Nephron (organoid): ENCODE results near the gene CREB5.
A peak's percentile ranks its signal among the peaks of the same experiment; 100 is the strongest.

ENCODE experiments used
- H3K27ac Mint-ChIP-seq, 3 experiments: 2 replicates each; pipeline ENCODE4 v1.8.0; 2020; ENCODE audit warnings: mixed read lengths in 3 of 3, mild to moderate bottlenecking in 2 of 3, moderate library complexity in 1 of 3
- H3K27me3 Mint-ChIP-seq: 2 replicates; pipeline ENCODE4 v1.8.0; 2021; ENCODE audit warnings: low read depth, mild to moderate bottlenecking, moderate library complexity, mixed read lengths
- H3K36me3 Mint-ChIP-seq: 2 replicates; pipeline ENCODE4 v1.8.0; 2020; ENCODE audit warnings: low read depth, mixed read lengths
- H3K4me1 Mint-ChIP-seq: 2 replicates; pipeline ENCODE4 v1.8.0; 2020; ENCODE audit warnings: mixed read lengths
- H3K4me3 Mint-ChIP-seq, 3 experiments: 2 replicates each; pipeline ENCODE4 v1.8.0; 2020; ENCODE audit warnings: mild to moderate bottlenecking in 3 of 3, mixed read lengths in 3 of 3, moderate library complexity in 2 of 3
- H3K9me3 Mint-ChIP-seq: 2 replicates; pipeline ENCODE4 v1.8.0; 2020; ENCODE audit warnings: mixed read lengths
- TF ChIP-seq, protein P1 (sequence below), 3 experiments: fragments of 200-600 bp; sonication (generic); IDR thresholded peaks; one replicate each; pipeline ENCODE4 v1.5.0; 2021; ENCODE audit warnings: antibody characterized with exemption in 3 of 3; ENCODE audit not compliant: unreplicated experiment in 3 of 3

Gene CREB5

DNA sequence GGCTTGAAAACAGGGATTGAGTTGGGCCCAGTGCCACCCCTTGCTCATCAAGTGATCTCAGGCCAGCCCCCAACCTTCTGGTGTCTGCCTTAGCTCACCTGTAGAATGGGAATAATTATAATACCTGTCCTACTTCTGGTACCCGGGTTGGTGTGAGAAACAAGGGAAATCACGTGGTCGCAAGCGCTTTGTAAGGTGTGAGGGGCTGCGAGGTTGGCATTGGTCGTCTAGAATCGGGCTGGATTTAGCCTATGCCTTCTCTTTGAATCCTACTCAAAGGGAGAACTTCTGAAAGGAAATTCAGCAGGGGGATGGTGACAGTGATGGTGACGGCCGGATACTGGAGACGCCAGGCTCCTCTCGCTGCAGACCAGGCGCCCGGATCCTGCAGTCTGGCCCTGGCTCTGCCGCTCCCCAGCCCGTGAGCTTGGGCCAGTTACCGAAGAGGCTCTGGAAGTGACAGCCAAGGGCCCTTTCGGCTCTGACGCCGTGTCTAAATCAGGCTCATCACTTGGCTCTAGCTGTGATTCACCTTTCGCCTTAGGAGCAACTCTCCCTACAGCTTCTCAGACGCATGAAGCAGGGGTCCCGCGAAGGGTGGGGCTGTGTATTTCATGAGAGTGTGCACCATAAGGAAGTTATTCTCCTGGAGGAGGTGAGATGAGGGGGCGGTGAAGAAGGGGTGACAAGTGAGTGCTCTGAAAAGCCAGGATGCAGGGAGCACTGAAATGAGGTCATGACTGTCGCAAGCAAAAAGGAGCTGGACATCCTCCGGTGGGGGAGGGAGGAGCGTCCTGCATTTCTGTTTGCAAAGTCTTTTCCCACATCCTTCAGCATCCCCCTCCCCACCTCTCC is 4.0 kb upstream of the CREB5 start:
- H3K9me3 Mint-ChIP-seq = no peaks in the 10 kb centered on the region
- H3K36me3 Mint-ChIP-seq = no peaks in the 10 kb centered on the region
- H3K27me3 Mint-ChIP-seq = peaks cover 53% of the 10 kb centered on the region
- TF ChIP-seq, protein P1, sequence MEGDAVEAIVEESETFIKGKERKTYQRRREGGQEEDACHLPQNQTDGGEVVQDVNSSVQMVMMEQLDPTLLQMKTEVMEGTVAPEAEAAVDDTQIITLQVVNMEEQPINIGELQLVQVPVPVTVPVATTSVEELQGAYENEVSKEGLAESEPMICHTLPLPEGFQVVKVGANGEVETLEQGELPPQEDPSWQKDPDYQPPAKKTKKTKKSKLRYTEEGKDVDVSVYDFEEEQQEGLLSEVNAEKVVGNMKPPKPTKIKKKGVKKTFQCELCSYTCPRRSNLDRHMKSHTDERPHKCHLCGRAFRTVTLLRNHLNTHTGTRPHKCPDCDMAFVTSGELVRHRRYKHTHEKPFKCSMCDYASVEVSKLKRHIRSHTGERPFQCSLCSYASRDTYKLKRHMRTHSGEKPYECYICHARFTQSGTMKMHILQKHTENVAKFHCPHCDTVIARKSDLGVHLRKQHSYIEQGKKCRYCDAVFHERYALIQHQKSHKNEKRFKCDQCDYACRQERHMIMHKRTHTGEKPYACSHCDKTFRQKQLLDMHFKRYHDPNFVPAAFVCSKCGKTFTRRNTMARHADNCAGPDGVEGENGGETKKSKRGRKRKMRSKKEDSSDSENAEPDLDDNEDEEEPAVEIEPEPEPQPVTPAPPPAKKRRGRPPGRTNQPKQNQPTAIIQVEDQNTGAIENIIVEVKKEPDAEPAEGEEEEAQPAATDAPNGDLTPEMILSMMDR (IDR thresholded peaks at IDR 0.05; ENCODE audit: unreplicated experiment in 3 of 3) = no peak
- H3K27ac Mint-ChIP-seq = peak overlapping the region in 2 of 3 experiments; percentile 17 to 40
- H3K4me3 Mint-ChIP-seq = peak overlapping the region; percentile 88 to 98 (median 89)
- peaks cover 32% of the 10 kb centered on the region for H3K4me1 Mint-ChIP-seq

DNA sequence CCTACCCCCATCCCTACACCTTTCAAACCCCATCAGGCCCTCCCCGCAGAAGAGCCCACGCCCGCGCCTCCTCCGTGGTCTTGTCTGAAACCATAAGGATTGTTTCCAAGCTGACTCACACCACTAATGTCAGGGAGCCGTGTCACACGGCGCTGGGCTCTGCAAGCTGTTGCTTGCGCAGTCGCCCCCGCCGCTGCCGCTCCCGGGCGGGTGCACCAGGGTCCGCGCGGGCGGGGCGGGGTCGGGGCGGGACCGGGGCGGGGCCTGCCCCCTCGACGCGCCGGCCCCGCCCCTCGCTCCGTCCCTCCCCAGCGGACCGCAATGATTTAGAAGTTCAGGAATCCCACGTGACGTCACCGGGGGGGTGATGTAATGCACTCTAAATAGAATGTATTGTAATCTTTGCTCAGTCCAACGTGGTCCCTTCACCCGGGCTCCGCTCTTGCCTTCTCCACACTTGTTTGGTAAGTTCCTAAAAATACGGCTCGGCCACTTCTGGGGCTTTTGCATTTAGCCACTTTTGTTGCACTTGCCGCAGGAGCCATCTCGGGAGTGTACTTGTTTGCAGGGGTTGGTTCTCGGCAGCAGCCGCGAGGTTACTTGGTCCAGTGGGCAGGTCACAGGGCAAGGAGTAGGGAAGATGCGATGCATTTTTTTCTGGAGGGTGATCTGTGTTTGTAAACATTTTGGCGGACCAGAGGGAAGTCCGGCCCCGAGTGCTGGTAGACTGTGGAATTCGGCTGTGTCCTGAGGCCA is 3.2 kb upstream of the CREB5 start:
- Mint-ChIP-seq H3K36me3 (no peaks in the 10 kb centered on the region), H3K9me3 (no peaks in the 10 kb centered on the region), H3K4me3 (peak overlapping the region; percentile 97 to 98 (median 98)), H3K4me1 (peaks cover 32% of the 10 kb centered on the region), H3K27me3 (peaks cover 56% of the 10 kb centered on the region), H3K27ac (peak overlapping the region; percentile 52 to 94 (median 90))
- TF ChIP-seq, protein P1 (IDR thresholded peaks at IDR 0.05; ENCODE audit: unreplicated experiment in 3 of 3) = no peak

DNA sequence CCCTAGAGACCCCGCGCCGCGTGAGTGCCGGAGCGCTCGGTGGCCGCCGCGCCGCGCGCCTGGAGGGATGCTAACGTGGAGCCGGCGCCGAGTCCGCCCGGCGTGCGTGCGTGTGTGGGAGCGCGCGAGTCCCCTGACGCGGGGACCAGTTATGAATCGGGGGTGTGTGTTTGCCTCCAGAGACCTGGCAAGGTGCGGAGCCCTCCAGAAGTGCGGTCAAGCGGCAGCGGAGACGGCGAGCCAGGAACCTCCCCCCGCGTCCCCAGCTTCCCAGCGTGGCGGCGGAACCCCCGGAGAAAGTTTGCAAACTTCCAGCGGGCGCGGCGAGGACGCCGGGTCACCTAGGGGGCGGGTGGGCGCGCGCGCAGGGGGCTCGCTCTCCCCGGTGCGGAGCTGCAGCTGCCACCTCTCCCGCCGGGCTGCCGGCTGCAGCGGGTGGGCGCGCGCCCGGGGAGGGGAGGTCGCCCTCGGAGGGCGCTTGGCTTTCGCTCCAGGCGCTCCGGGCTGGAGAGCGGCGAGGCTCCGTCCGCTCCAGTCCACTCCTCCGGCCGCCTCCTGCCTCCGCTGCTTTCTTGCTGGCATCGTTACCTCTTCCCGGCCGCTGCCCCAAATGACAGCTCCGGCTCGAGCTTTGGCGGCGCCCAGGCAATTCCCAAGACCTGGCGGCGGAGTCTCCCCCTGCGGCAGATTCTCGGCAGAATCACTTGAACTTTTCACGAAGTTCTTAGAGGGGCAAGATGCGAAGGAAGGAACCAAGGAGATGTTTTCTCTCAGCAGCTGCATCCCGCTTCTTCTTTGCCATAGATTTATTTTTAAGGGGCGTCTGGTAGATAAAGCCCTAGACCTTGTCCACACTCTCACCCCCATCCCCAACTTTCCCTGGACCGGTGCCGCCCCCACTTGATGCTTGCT is 2.3 kb upstream of the CREB5 start:
- H3K27ac Mint-ChIP-seq = peak overlapping the region; percentile 52 to 94 (median 90)
- H3K36me3 Mint-ChIP-seq = no peaks in the 10 kb centered on the region
- peaks cover 56% of the 10 kb centered on the region for H3K27me3 Mint-ChIP-seq
- TF ChIP-seq, protein P1 (IDR thresholded peaks at IDR 0.05; ENCODE audit: unreplicated experiment in 3 of 3) = no peak
- H3K4me3 Mint-ChIP-seq = peak overlapping the region; percentile 97 to 98 (median 98)
- peaks cover 32% of the 10 kb centered on the region for H3K4me1 Mint-ChIP-seq
- no peaks in the 10 kb centered on the region for H3K9me3 Mint-ChIP-seq

DNA sequence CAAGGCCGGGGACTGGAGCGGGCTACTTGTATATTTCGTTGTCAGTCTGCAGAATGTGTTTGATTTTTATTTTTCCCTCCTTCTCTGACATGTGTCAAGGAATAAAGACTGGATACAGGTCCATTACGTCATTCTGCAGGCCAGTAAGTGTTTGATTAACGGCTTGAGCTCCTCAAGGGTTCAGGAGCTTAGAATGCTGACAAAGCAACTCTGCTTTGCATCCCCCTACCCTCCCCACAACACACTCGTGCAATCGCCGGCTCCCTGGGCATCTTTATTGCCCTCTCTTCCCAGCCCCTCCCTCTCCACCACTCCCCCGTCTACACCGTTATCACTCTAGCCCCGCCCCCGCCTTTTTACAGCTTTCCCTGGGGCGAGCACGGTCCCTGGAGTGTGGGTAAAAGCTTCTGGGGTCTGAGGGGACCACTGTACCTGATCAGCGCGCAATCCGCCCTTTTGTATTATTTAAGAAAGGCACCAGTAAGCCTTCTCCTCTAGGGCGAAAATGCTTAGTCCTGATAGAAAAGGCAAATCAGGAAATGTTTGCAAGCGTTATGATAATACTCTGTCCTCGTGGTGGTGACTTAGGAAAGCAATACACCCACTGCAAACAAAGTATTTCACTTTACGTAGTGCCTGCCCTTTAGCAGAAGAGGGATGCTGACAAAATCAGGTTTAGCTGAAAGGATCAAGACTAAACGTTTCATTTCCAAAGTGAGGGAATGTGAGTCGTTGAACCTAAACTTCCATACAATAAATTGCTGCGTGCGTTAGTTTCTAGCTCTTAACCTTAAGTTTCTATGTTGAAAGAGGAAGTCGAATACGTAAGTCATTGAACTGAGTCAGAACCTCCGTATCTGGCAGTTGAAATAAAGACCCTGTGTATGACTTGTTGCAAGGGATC is 1.4 kb upstream of the CREB5 start:
- Mint-ChIP-seq H3K27me3 (peaks cover 50% of the 10 kb centered on the region), H3K4me3 (peak overlapping the region; percentile 90 to 93 (median 92)), H3K9me3 (no peaks in the 10 kb centered on the region), H3K4me1 (peaks cover 29% of the 10 kb centered on the region), H3K36me3 (no peaks in the 10 kb centered on the region), H3K27ac (peak overlapping the region; percentile 7 to 85 (median 39))
- TF ChIP-seq, protein P1 (IDR thresholded peaks at IDR 0.05; ENCODE audit: unreplicated experiment in 3 of 3) = no peak

DNA sequence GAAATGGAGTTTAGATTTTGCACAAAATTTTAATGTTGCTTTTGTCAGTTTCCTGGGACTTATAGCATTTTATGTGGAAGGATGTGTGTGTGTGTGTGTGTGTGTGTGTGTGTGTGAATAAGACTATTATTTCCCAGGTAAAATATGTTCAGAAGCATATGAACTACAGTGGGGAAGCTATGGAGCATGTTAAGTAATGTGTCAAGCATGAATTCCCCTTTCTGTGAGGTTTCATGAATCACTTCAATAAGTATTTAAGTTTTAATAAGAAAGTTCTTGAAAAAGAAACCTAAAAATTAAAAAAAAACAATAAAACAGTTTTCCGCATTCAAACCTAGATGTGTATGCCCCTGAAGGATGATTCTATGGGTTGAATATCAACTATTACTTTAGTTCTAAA is 693 bp downstream of the CREB5 start:
- no peaks in the 10 kb centered on the region for H3K9me3 Mint-ChIP-seq
- H3K27me3 Mint-ChIP-seq = peaks cover 38% of the 10 kb centered on the region
- no peaks in the 10 kb centered on the region for H3K36me3 Mint-ChIP-seq
- peaks cover 43% of the 10 kb centered on the region for H3K4me1 Mint-ChIP-seq
- peak overlapping the region in 1 of 3 experiments; percentile 64 for H3K27ac Mint-ChIP-seq
- TF ChIP-seq, protein P1 (IDR thresholded peaks at IDR 0.05; ENCODE audit: unreplicated experiment in 3 of 3) = no peak
- H3K4me3 Mint-ChIP-seq = peak overlapping the region; percentile 0 to 92 (median 54)
